ENCODE results near the gene HNRNPF. TPM values are rescaled to one million over a fixed set of nuclear protein-coding genes. Genes with fewer than 3 reads are reported as not detected.

Gene HNRNPF
- polyA plus RNA-seq, 2 of the 4 experiments (the other 2 are of a cell fraction) = 228 to 271 TPM

- TF ChIP-seq POLR2AphosphoS2 (conservative IDR thresholded peaks at IDR 0.05; ENCODE audit: low read length) (no peak), MAX (IDR thresholded peaks at IDR 0.05) (peak; percentile 84), NFE2L2 (conservative IDR thresholded peaks at IDR 0.05; ENCODE audit: low read length) (no peak), HOXB13 (CRISPR knock-in tag; IDR thresholded peaks at IDR 0.05; ENCODE audit: low read depth) (no peak; the same call in 1 of the 2 replicates), FOSL2 (IDR thresholded peaks at IDR 0.05) (peak; percentile 63; the same call in 1 of the 2 replicates), FOSL2 (CRISPR knock-in tag; IDR thresholded peaks at IDR 0.05) (peak; percentile 78), HDAC2 (IDR thresholded peaks at IDR 0.05) (no peak), PBX3 (IDR thresholded peaks at IDR 0.05) (no peak), CHD2 (IDR thresholded peaks at IDR 0.05; ENCODE audit: low read length, partially characterized antibody) (no peak), REST (IDR thresholded peaks at IDR 0.05) (no peak), MAFK (IDR thresholded peaks at IDR 0.05; ENCODE audit: partially characterized antibody) (no peak), BHLHE40 (IDR thresholded peaks at IDR 0.05; ENCODE audit: low read depth, low read length) (no peak), BCL3 (IDR thresholded peaks at IDR 0.05) (no peak), USF2 (IDR thresholded peaks at IDR 0.05) (no peak), E2F6 (IDR thresholded peaks at IDR 0.05; ENCODE audit: borderline replicate concordance, low read depth) (0 out of 2 replicates have a peak, but pooled peaks have one; percentile 36), JUN (IDR thresholded peaks at IDR 0.05) (0 out of 5 replicates have a peak, but pooled peaks of 1 of the 2 experiments have one; percentile 46), ZFP36 (IDR thresholded peaks at IDR 0.05; ENCODE audit: borderline replicate concordance, partially characterized antibody) (no peak), RARB (CRISPR knock-in tag; IDR thresholded peaks at IDR 0.05) (no peak)
These were observed 68.4 kb downstream of the HNRNPF start (continued) for GRCh38 chr10:43340619-43341018.

- ChIA-PET POLR2A (no interaction called here), CTCF (interaction anchor here (0.7 to 3.2 kb wide), 6 partner anchors 9 to 114 kb away, joined by 3 to 13 read pairs (median 6); no protein-coding TSS in a partner anchor)
- Histone ChIP-seq H3K4me2 (peak overlapping the region; percentile 77), H3K4me3 (no peak overlapping the region), H3K9me3 (no peaks in the 10 kb centered on the region), H3K4me1 (peaks cover 79% of the 10 kb centered on the region), H3K27ac (peak overlapping the region; percentile 88 to 91)
- FAIRE-seq (no peak), ATAC-seq (no peak; a peak in 1 of 6 replicates), DNase-seq (ENCODE audit: low read depth in 1 of 2, low spot score in 1 of 2) (no peak)
- TF ChIP-seq CHD2 (IDR thresholded peaks at IDR 0.05; ENCODE audit: low read length, partially characterized antibody) (no peak), RARB (CRISPR knock-in tag; IDR thresholded peaks at IDR 0.05) (no peak), KDM5A (IDR thresholded peaks at IDR 0.05) (no peak), E2F6 (IDR thresholded peaks at IDR 0.05; ENCODE audit: borderline replicate concordance, low read depth) (peak; percentile 24; the same call in 1 of the 2 replicates), HEYL (CRISPR knock-in tag; IDR thresholded peaks at IDR 0.05) (no peak), ZNF302 (CRISPR knock-in tag; IDR thresholded peaks at IDR 0.05) (no peak)
- 81% methylated on average over 6 of the region's 6 CpGs for WGBS (ENCODE audit: missing lambda C conversion rate)
These were observed 68.9 kb downstream of the HNRNPF start for GRCh38 chr10:43340101-43340500.

Measured in A549 (cell line).